PC-3 (cell line): ENCODE results near the gene WDR33. TPM values are rescaled to one million over a fixed set of nuclear protein-coding genes. Genes with fewer than 3 reads are reported as not detected.
"Not testable (repeated sequence)": the region's sequence is repeated elsewhere in the genome, so short reads cannot be mapped to it uniquely, and the experiment has no call there.

ENCODE experiments used
- ATAC-seq: fragments of 200-7000 bp; cut with Tn5 transposase; 2 replicates; pipeline ENCODE4 v1.9.1; 2020; ENCODE audit warnings: mild to moderate bottlenecking, moderate library complexity
- BruUV-seq: library from RNA; stranded (reverse); fragments of 400-500 nt; replicated peaks from 2 replicates; lab custom pipeline; 2021; lab: Mats Ljungman, UMichigan
- CTCF ChIA-PET: fragments of 300-600 bp; sonication (Branson Sonifier 250); formaldehyde crosslinking; loops from one replicate; lab custom pipeline; 2022; ENCODE audit warnings: antibody characterized with exemption; lab: Charles Lee
- POLR2A ChIA-PET: fragments of 300-600 bp; sonication (Branson Sonifier 250); formaldehyde crosslinking; loops from one replicate; lab custom pipeline; 2022; ENCODE audit warnings: antibody characterized with exemption; ENCODE audit not compliant: unreplicated experiment; lab: Charles Lee
- DNase-seq: peaks from one replicate; pipeline ENCODE4 v3.0.0-alpha.2; 2015
- H2AFZ ChIP-seq: fragments of 300-600 bp; sonication (generic); 2 replicates; pipeline ENCODE4 v1.6.0; 2016; ENCODE audit warnings: antibody characterized with exemption, low read length
- H3F3A ChIP-seq: fragments of 300-600 bp; sonication (generic); one replicate; pipeline ENCODE4 v1.6.0; 2017; ENCODE audit warnings: antibody characterized with exemption, low read length, control low read depth, mild to moderate bottlenecking; ENCODE audit not compliant: unreplicated experiment
- H3K27ac ChIP-seq: fragments of 300-600 bp; sonication (generic); 2 replicates; pipeline ENCODE4 v1.5.1; 2016; ENCODE audit warnings: mild to moderate bottlenecking, low read length
- H3K27me3 ChIP-seq: fragments of 300-600 bp; sonication (generic); 2 replicates; pipeline ENCODE4 v1.6.1; 2016; ENCODE audit warnings: low read length, mixed read lengths
- H3K36me3 ChIP-seq: fragments of 300-600 bp; sonication (generic); 2 replicates; pipeline ENCODE4 v1.6.1; 2016; ENCODE audit warnings: low read depth, mixed run types, low read length, mixed read lengths
- H3K4me1 ChIP-seq: fragments of 300-600 bp; sonication (generic); 2 replicates; pipeline ENCODE4 v1.5.1; 2016; ENCODE audit warnings: low read length; ENCODE audit not compliant: insufficient read depth
- H3K4me2 ChIP-seq: fragments of 300-600 bp; sonication (generic); 2 replicates; pipeline ENCODE4 v1.6.0; 2016; ENCODE audit warnings: low read length
- H3K4me3 ChIP-seq: fragments of 300-600 bp; sonication (generic); 2 replicates; pipeline ENCODE4 v1.5.1; 2016; ENCODE audit warnings: mild to moderate bottlenecking, low read length, mixed read lengths
- H3K79me2 ChIP-seq: fragments of 300-600 bp; sonication (generic); 2 replicates; pipeline ENCODE4 v1.6.1; 2017; ENCODE audit warnings: low read length, mixed read lengths
- H3K9ac ChIP-seq: fragments of 300-600 bp; sonication (generic); 2 replicates; pipeline ENCODE4 v1.6.0; 2016; ENCODE audit warnings: mild to moderate bottlenecking, low read length
- H3K9me2 ChIP-seq: fragments of 300-600 bp; sonication (generic); replicated peaks from 2 replicates; pipeline ENCODE4 v1.6.1; 2016; ENCODE audit warnings: mixed run types, low read length, mixed read lengths
- H3K9me3 ChIP-seq: fragments of 300-600 bp; sonication (generic); 2 replicates; pipeline ENCODE4 v1.6.1; 2016; ENCODE audit warnings: low read length, mixed read lengths
- H4K20me1 ChIP-seq: fragments of 300-600 bp; sonication (generic); 2 replicates; pipeline ENCODE4 v1.6.1; 2016; ENCODE audit warnings: low read length, mixed read lengths
- EZH2 ChIP-seq: fragments of 300-600 bp; sonication (generic); IDR thresholded peaks from one replicate; pipeline ENCODE4 v1.6.1; 2017; ENCODE audit warnings: antibody characterized with exemption, mild to moderate bottlenecking, low read length; ENCODE audit not compliant: unreplicated experiment
- EZH2phosphoT487 ChIP-seq: fragments of 300-600 bp; sonication (generic); IDR thresholded peaks from 2 replicates; pipeline ENCODE4 v1.6.1; 2018; ENCODE audit warnings: mild to moderate bottlenecking, antibody characterized with exemption, low read length, borderline replicate concordance
- intact Hi-C: fragments of 100-400 bp; cut with micrococcal nuclease; formaldehyde crosslinking; loops from 2 replicates; pipeline ENCODE4 v1.9.0; 2023
- total RNA-seq: library from RNA; depleted of rRNA; stranded (reverse); fragments of >200 nt; gene quantifications from 2 replicates; pipeline ENCODE4 v1.2.3, GENCODE V29; 2014
- TF ChIP-seq, protein P1 (sequence below): fragments of 300-600 bp; sonication (generic); conservative IDR thresholded peaks from 2 replicates; pipeline ENCODE4 v1.5.1; 2017; ENCODE audit warnings: antibody characterized with exemption, low read depth, mild to moderate bottlenecking, low read length

The WDR33 gene
- total RNA-seq, 1 experiment from 2014 or later = 31.7 TPM

DNA sequence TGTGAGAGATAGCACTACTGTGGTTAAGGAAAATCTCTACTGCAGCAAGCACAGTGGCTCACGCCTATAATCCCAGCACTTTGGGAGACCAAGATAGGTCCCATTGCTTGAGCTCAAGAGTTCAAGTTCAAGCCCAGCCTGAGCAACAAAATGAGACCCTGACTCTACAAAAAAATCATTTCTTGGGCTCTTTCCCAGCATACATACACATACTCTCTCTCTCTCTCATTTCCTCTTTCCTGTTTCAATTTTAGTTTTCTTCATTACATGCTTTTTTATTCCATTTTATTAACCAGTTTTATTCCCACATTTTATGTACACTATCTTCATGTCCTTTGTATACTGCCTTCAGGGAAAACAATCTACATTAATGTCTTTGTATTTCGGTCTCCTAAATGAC is 14.6 kb downstream of the WDR33 start:
- TF ChIP-seq, protein P1, sequence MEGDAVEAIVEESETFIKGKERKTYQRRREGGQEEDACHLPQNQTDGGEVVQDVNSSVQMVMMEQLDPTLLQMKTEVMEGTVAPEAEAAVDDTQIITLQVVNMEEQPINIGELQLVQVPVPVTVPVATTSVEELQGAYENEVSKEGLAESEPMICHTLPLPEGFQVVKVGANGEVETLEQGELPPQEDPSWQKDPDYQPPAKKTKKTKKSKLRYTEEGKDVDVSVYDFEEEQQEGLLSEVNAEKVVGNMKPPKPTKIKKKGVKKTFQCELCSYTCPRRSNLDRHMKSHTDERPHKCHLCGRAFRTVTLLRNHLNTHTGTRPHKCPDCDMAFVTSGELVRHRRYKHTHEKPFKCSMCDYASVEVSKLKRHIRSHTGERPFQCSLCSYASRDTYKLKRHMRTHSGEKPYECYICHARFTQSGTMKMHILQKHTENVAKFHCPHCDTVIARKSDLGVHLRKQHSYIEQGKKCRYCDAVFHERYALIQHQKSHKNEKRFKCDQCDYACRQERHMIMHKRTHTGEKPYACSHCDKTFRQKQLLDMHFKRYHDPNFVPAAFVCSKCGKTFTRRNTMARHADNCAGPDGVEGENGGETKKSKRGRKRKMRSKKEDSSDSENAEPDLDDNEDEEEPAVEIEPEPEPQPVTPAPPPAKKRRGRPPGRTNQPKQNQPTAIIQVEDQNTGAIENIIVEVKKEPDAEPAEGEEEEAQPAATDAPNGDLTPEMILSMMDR = no peak
- TF ChIP-seq EZH2phosphoT487 = no peak
- Histone ChIP-seq H3K27me3 (no peaks in the 10 kb centered on the region), H3K9me2 (no peaks in the 10 kb centered on the region), H3F3A (no peaks in the 10 kb centered on the region), H4K20me1 (peaks cover 40% of the 10 kb centered on the region), H3K27ac (no peak overlapping the region), H3K9ac (no peak overlapping the region), H3K4me3 (no peak overlapping the region), H3K4me1 (no peaks in the 10 kb centered on the region), H2AFZ (no peak overlapping the region), H3K79me2 (peaks cover 100% of the 10 kb centered on the region), H3K9me3 (no peaks in the 10 kb centered on the region), H3K36me3 (peaks cover 6% of the 10 kb centered on the region; the same call in 1 of the 2 replicates), H3K4me2 (no peak overlapping the region)
- ATAC-seq (no peak), DNase-seq (no peak)
- ChIA-PET POLR2A (interaction anchor here (0.5 kb wide), 1 partner anchor 10 kb away, joined by 3 read pairs; no protein-coding TSS in a partner anchor), CTCF (no interaction called here)
- no TSS peak for BruUV-seq
- intact Hi-C loops = no loop called here

DNA sequence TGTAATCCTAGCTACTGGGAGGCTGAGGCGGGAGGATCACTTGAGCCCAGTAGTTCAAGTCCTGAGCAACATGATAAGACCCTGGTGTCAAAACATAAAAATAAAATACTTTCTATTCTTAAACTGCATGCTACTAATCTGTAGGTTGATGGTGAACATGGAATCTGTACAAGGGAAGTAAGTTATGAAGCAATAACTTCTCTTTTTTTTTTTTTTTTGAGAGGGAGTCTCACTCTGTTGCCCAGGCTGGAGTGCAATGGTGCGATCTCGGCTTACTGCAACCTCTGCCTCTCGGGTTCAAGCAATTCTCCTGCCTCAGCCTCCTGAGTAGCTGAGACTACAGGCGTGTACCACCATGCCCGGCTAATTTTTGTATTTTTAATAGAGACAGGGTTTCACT is 16.1 kb downstream of the WDR33 start:
- H3K27me3 ChIP-seq, DNase-seq, H3K4me2 ChIP-seq, H3K9me3 ChIP-seq, H3K4me3 ChIP-seq, ATAC-seq, POLR2A ChIA-PET, H3K36me3 ChIP-seq, BruUV-seq, H3K9me2 ChIP-seq, CTCF ChIA-PET, H2AFZ ChIP-seq, H3K27ac ChIP-seq, intact Hi-C loops, H3K9ac ChIP-seq, H3K4me1 ChIP-seq, H3F3A ChIP-seq: not testable (repeated sequence)
- H4K20me1 ChIP-seq = peaks cover 35% of the 10 kb centered on the region
- peaks cover 99% of the 10 kb centered on the region for H3K79me2 ChIP-seq

DNA sequence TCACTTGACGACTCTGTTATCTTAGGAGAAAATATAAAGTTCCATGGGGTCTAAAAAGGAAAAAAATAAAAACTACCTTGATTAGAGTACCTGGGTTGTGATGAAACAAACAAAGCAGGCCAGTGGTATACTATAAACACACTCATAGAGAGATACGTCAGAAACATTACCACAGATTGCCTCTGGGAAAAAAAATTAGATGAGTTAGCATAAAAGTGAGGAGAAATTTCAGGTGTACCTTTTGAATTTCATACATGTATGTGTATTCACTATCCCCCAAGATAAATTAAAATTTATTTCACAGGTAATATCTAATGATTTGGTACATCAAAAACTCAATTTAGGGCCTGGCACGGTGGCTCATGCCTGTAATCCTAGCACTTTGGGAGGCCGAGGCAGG is 18.2 kb downstream of the WDR33 start:
- peaks cover 23% of the 10 kb centered on the region; the same call in 1 of the 2 replicates for H4K20me1 ChIP-seq
- H2AFZ ChIP-seq = no peak overlapping the region
- H3K79me2 ChIP-seq = peaks cover 80% of the 10 kb centered on the region
- no peaks in the 10 kb centered on the region for H3K9me3 ChIP-seq
- no peaks in the 10 kb centered on the region for H3F3A ChIP-seq
- BruUV-seq = no TSS peak
- H3K9me2 ChIP-seq = no peaks in the 10 kb centered on the region
- H3K36me3 ChIP-seq = no peaks in the 10 kb centered on the region; the same call in 1 of the 2 replicates
- H3K4me2 ChIP-seq = no peak overlapping the region
- intact Hi-C loops = no loop called here
- POLR2A ChIA-PET = no interaction called here
- no peaks in the 10 kb centered on the region for H3K4me1 ChIP-seq
- CTCF ChIA-PET = no interaction called here
- no peak overlapping the region for H3K9ac ChIP-seq
- TF ChIP-seq, protein P1 = no peak
- TF ChIP-seq EZH2 = no peak
- no peak for TF ChIP-seq EZH2phosphoT487
- no peaks in the 10 kb centered on the region for H3K27me3 ChIP-seq
- ATAC-seq (no peak), DNase-seq (no peak)
- no peak overlapping the region for H3K4me3 ChIP-seq
- no peak overlapping the region for H3K27ac ChIP-seq
